Measurements from ENCODE around the gene COA7. TPM values are rescaled to one million over a fixed set of nuclear protein-coding genes. Genes with fewer than 3 reads are reported as not detected.

COA7 gene
- total RNA-seq, 2 experiments from 2014 or later, result 7.0 to 26.1 TPM

GRCh38 chr1:52674497-52675384 is 23.4 kb downstream of the COA7 start:
- peak overlapping the region; percentile 81 for H2AFZ ChIP-seq (ENCODE audit: low read length)
- CTCF ChIA-PET (ENCODE audit: unreplicated experiment), result no interaction called here
- no peak for TF ChIP-seq CTCF (conservative IDR thresholded peaks at IDR 0.05; ENCODE audit: low read length)
- TF ChIP-seq EZH2phosphoT487 (IDR thresholded peaks at IDR 0.05; ENCODE audit: borderline replicate concordance, low read depth, low read length), result no peak
- no peaks in the 10 kb centered on the region for H3K79me2 ChIP-seq (ENCODE audit: insufficient read depth, low read depth, low read length)
- POLR2A ChIA-PET, result interaction anchor here (0.6 kb wide), 1 partner anchor 28 kb away, joined by 3 read pairs; no protein-coding TSS in a partner anchor
- no TSS peak for BruUV-seq (replicated peaks)
- peaks cover 10% of the 10 kb centered on the region for H3K4me1 ChIP-seq (ENCODE audit: insufficient read depth, low read length, poor library complexity, severe bottlenecking)
- intact Hi-C loops (cut with micrococcal nuclease; ENCODE audit: unreplicated experiment), result no loop called here
- H3K36me3 ChIP-seq (ENCODE audit: insufficient read depth, low read length), result no peaks in the 10 kb centered on the region
- no peaks in the 10 kb centered on the region for H4K20me1 ChIP-seq (ENCODE audit: insufficient read depth, low read length)
- no peak overlapping the region for H3K27ac ChIP-seq (ENCODE audit: low read depth, low read length, poor library complexity, severe bottlenecking)
- H3K4me2 ChIP-seq (ENCODE audit: low read length), result peak overlapping the region; percentile 33
- no peaks in the 10 kb centered on the region for H3K9me3 ChIP-seq (ENCODE audit: low read length)
- peak; percentile 29 for DNase-seq (ENCODE audit: low spot score)
- H3K4me3 ChIP-seq (ENCODE audit: low read depth, low read length, poor library complexity, severe bottlenecking), result no peak overlapping the region
- H3K9me2 ChIP-seq (ENCODE audit: insufficient read depth, low read length), result no peaks in the 10 kb centered on the region

GRCh38 chr1:52673513-52673912 is 24.6 kb downstream of the COA7 start:
- Histone ChIP-seq H3K36me3 (ENCODE audit: insufficient read depth, low read length) (no peaks in the 10 kb centered on the region), H3K27ac (ENCODE audit: low read depth, low read length, poor library complexity, severe bottlenecking) (no peak overlapping the region), H3K79me2 (ENCODE audit: insufficient read depth, low read depth, low read length) (no peaks in the 10 kb centered on the region), H3K4me3 (ENCODE audit: low read depth, low read length, poor library complexity, severe bottlenecking) (no peak overlapping the region), H2AFZ (ENCODE audit: low read length) (no peak overlapping the region), H3K4me2 (ENCODE audit: low read length) (no peak overlapping the region), H4K20me1 (ENCODE audit: insufficient read depth, low read length) (no peaks in the 10 kb centered on the region), H3K9me3 (ENCODE audit: low read length) (no peaks in the 10 kb centered on the region), H3K4me1 (ENCODE audit: insufficient read depth, low read length, poor library complexity, severe bottlenecking) (peaks cover 10% of the 10 kb centered on the region), H3K9me2 (ENCODE audit: insufficient read depth, low read length) (no peaks in the 10 kb centered on the region)
- TF ChIP-seq CTCF (conservative IDR thresholded peaks at IDR 0.05; ENCODE audit: low read length) (no peak), EZH2phosphoT487 (IDR thresholded peaks at IDR 0.05; ENCODE audit: borderline replicate concordance, low read depth, low read length) (no peak)
- no TSS peak for BruUV-seq (replicated peaks)
- CTCF ChIA-PET (ENCODE audit: unreplicated experiment), result no interaction called here
- POLR2A ChIA-PET, result interaction anchor here (0.6 kb wide), 1 partner anchor 27 kb away, joined by 3 read pairs; no protein-coding TSS in a partner anchor
- intact Hi-C loops (cut with micrococcal nuclease; ENCODE audit: unreplicated experiment), result no loop called here
- DNase-seq (ENCODE audit: low spot score), result no peak

- Histone ChIP-seq H3K27ac (ENCODE audit: low read depth, low read length, poor library complexity, severe bottlenecking) (no peak overlapping the region), H3K36me3 (ENCODE audit: insufficient read depth, low read length) (no peaks in the 10 kb centered on the region), H2AFZ (ENCODE audit: low read length) (0 out of 2 replicates have a peak overlapping the region, but pooled peaks have one; percentile 31), H4K20me1 (ENCODE audit: insufficient read depth, low read length) (no peaks in the 10 kb centered on the region), H3K4me2 (ENCODE audit: low read length) (no peak overlapping the region), H3K4me1 (ENCODE audit: insufficient read depth, low read length, poor library complexity, severe bottlenecking) (peaks cover 10% of the 10 kb centered on the region), H3K79me2 (ENCODE audit: insufficient read depth, low read depth, low read length) (no peaks in the 10 kb centered on the region), H3K4me3 (ENCODE audit: low read depth, low read length, poor library complexity, severe bottlenecking) (no peak overlapping the region), H3K9me2 (ENCODE audit: insufficient read depth, low read length) (no peaks in the 10 kb centered on the region), H3K9me3 (ENCODE audit: low read length) (no peaks in the 10 kb centered on the region)
- POLR2A ChIA-PET, result no interaction called here
- CTCF ChIA-PET (ENCODE audit: unreplicated experiment), result no interaction called here
- intact Hi-C loops (cut with micrococcal nuclease; ENCODE audit: unreplicated experiment), result no loop called here
- BruUV-seq (replicated peaks), result no TSS peak
- DNase-seq (ENCODE audit: low spot score), result no peak
- TF ChIP-seq CTCF (conservative IDR thresholded peaks at IDR 0.05; ENCODE audit: low read length) (no peak), EZH2phosphoT487 (IDR thresholded peaks at IDR 0.05; ENCODE audit: borderline replicate concordance, low read depth, low read length) (no peak)
Measured at GRCh38 chr1:52672946-52673345, 25.2 kb downstream of the COA7 start.

Data from OCI-LY7 (cell line).